ENCODE data around the gene GBP3.
"Not testable (repeated sequence)": the region's sequence is repeated elsewhere in the genome, so short reads cannot be mapped to it uniquely, and the experiment has no call there.

Gene GBP3

DNA sequence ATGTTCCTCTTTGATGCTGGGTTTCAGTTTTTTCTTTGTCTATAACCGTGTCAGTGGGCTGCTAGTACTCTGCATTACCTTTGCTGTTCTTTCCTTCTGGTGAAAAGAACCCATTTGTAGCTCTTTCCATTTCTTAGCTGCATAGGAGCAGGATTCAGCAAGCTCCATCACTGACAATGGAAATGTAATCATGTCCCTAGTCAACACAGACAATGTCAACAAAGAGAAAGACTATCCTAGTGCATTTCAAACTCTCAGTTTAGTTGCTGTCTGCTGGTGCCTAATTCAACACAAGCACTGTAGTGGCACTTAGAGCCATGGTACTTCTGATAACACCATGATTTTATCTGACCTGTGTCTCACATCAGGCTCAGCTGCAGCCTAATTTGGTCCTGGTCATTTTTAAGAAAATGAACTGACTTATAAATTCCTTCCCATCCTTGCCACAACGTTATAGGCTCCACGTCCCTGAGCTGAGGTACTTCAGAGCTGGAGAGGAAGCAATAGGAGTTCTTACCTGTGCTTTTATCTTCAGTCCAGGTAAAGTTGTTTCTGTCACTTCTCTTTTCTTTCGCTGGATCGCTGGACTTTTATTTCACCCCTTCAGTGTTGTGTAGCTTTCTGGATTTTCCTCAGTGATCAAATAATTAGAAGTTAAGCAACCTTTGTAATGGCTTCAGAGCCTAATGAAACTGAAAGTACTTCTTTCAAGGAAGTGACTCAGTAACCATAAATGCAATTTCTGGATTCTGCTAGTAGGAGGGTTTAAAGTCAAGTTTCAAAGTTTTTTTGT lies at the start of gene GBP3:
Gene GBP3 (minus strand): TSS at position 700 of the 793 bp plus-strand sequence. CDS start 2,145 bp downstream, outside the sequence.
- DNase-seq, result peak; percentile 60

DNA sequence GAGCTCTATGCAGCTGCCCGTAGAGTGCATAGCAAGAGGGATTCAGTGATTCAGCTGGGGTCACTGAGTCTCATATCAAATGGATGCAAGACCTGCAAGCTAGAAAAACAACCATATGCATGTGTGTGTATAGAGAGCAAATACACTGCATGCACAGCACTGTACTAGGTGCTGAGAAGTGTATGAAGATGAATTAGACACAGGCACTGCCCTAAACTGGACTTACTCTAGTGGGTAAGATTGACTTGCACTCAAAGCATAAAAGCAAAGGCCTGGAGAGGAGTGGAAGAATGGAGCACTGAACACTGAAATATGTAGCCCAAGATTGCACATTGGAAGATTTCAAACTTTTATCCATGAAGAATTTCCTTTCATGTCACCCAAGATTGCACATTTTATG lies 47.8 kb upstream of the GBP3 start:
- DNase-seq, result no peak

- no peak for DNase-seq
Observed at GRCh38 chr1:89069951-89070350, 47.3 kb upstream of the GBP3 start.

GRCh38 chr1:89068291-89068690 lies 45.6 kb upstream of the GBP3 start:
- DNase-seq, result no peak

GRCh38 chr1:89065079-89065868 lies 42.6 kb upstream of the GBP3 start, which contains the start of gene GBP1:
Gene GBP1 (minus strand): TSS chr1:89065208. CDS start chr1:89063234, 1,974 bp downstream.
- peak; percentile 15 for DNase-seq

DNA sequence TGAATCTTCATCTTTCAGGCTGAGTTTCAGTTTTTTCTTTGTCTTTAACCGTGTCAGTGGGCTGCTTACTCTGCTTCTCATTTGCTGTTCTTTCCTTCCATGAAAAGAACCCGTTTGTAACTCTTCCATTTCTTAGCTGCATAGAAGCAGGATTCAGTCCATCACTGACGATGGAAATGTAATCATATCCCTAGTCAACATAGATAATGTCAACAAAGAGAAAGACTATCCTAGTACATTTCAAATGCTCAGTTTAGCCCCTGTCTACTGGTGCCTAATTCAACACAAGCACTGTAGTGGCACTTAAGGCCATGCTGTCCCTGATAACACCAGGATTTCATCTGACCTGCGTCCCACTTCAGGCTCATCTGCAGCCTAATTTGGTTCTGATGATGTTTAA lies 42.0 kb upstream of the GBP3 start:
- DNase-seq, result peak; percentile 42

GRCh38 chr1:89063094-89063493 lies 40.4 kb upstream of the GBP3 start:
- DNase-seq, result no peak

DNA sequence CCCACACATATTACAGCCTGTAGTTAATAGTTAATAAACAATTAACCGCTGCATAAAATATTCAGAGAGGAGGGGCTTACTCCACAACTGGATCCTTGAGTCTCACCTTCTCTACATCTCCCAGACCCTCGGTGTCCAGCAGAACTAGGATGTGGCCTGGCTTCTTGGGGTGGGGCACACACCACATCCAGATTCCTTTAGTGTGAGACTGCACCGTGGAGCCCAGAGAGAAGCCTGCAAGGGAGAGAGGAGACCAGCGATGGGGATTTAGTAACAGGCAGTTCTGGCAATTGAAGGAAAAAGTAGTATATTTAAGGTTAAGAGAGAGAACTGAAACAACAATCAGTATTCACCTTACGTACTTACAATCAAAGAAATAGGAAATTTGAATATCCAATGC lies 37.4 kb upstream of the GBP3 start:
- DNase-seq, result no peak

DNA sequence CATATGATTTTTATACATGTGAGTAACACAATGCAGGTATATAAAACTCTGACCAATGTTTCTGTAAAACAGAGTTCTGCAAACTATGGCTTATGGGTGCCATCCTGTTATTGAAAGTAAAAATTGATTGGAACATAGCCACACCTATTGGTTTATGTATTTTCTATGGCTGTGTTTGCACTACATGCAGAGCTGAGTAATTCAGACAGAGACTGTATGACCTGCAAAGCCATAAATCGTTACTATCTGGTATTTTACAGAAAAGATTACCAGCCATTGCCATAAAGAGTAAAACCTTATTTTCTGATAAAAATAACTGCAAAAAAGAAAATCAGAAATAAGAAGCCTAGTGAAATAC lies 29.3 kb upstream of the GBP3 start:
- no peak for DNase-seq

DNA sequence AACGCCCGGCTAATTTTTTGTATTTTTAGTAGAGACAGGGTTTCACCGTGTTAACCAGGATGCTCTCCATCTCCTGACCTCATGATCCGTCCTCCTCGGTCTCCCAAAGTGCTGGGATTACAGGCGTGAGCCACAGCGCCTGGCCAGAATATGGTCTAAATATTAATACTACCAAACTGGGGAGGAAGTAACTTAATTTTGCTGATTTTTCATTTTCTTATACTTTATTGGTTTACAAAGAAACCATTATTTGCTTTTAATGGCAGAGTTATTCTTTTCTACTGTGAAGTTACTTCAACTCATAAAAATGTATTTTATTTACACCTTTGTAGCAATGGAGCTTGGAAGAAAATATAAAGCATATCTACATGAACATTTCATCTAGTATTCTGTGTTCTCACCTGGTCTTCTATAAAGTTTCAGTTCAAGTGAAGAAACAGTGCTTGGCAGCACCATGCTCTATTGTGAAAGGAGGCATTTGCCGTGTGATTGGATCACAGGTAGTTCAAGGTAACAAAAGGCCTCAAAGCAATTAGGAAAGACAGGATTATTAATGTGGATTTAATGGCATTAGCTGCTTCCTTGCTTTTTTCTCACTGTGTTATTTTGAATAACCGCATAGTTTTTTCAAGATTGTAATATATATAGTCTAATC lies 28.8 kb upstream of the GBP3 start:
- DNase-seq, result no peak

GRCh38 chr1:89050649-89051033 lies 28.0 kb upstream of the GBP3 start:
- no peak for DNase-seq

- DNase-seq, result not testable (repeated sequence)
Observed at GRCh38 chr1:89049901-89050648, 27.4 kb upstream of the GBP3 start.

DNA sequence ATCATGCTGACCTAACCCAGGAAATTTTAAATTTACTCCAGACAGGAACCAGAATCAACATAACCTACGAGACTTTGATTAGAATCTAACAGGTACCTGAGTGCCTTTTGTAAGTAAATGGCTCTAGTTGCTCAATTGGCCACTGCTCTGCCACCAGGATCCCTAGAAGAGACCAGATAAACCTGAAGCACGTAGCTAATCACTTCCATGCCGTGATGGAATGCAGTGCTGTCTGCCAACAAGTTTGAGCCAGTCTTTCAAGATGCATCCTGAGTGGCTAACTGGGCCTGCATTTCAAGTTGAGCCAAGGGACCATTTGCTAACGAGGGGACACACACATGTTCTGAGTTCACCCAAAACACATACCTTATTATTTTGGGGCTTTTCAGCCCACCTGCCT lies 26.5 kb upstream of the GBP3 start:
- not testable (repeated sequence) for DNase-seq

DNA sequence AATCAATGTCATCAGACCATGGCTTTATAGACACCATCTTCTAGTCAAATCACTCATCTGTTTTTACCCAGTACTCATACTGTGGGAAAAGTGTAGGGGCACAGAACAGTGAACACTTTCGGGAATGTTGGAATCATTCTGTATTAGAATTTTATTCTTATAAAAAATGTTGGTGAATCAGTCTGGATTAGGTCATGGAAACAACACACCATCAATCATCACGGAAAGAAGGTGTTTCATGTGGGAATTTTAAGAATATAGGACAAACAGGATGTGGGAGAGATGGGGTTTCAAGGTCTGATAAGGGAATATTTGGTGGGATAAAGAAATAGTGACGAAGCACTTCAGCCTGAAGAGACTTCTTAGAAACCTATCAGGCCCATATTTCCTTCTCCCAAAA lies 25.1 kb upstream of the GBP3 start:
- DNase-seq, result no peak

- not testable (repeated sequence) for DNase-seq
Observed at GRCh38 chr1:89046318-89047183, 23.9 kb upstream of the GBP3 start.

DNA sequence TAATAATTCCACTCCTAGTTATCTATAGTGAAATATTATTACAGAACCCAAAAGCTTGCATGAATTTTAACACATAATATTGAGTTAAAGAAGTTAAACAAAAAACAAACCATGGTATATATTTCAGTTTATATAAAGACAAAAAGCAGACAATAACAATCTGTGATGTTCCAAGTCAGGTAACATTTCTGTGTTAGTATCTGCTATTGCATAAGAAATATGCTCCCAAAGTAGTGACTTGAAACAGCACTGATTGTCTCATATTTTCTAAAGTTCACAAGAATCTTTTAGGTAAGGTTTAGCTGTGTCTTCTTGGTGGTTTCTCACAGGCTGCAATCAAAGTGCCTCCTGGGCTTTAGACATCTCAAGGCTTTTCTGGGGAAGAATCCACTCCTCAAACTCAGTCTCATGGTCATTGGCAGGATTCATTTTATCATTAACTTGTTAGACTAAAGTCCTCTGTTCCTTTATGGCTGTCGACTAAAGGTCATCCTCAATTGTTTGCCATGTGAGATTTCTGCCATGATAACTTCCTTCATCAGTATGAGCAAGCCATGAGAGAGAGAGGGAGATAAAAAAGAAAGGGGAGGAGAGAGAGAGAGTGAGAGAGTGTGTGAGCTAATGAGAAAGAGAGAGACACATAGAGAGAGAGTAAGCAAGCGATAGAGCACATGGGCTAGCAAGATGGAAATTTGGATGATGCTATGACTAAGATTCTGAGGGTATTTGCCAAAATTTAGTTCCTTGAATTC lies 22.5 kb upstream of the GBP3 start:
- no peak for DNase-seq

DNA sequence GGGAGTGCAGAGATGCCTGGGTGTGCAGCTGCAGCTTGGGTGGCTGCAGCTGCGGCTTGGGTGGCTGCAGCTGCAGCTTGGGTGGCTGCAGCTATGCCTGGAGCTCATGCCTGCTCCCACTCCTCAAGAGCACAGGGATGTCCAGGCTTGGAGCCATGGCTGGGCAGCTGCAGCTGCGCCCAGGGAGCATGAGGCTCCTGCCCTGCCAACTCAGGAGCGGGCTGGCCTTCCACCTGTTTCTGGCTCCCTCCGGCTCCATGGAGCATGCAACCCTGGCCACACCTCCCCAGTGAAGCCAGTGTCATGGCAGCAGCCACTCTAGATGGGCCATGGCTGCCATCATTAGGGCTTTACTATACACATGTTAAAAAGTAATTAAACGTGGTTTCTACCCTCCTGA lies 21.3 kb upstream of the GBP3 start:
- DNase-seq, result no peak

GRCh38 chr1:89042491-89042890 lies 19.8 kb upstream of the GBP3 start:
- no peak for DNase-seq

DNA sequence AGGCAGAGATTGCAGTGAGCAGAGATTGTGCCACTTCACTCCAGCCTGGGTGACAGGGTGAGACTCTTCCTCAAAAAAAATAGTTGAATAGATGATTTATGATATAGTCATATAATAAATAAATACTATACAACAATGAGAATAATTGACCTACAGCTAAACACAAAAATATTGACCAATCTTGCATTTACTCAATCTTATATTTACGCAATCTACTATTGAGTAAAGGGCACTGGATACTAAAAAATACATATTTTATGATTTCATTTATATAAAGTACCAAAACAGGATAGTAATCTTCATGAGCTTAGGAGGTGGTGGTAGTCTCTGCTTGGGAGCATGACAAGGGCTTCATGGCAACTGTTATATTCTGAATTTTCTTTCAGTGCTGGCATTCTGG lies 19.1 kb upstream of the GBP3 start:
- no peak for DNase-seq

DNA sequence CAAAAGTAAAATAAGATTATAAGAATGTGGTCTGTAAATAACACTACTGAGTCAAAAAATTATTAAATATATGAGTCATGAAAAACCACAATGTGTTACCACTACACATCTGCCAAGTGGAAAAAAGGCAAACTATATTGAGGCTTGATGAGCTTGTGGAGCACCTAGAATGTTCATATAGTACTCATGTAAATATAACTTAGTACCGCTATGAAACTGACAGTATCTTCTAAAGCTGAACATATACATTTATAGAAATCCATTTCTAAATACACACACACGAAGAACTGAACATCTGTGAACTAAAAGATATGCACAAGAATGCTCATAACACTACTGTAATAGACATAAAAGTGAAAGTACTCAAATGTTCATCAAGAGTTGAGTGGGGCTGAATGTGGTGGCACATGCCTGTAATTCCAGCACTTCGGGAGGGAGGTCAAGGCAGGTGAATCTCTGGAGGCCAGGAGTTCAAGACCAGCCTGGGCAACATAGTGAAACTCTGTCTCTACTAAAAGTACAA lies 18.5 kb upstream of the GBP3 start:
- DNase-seq, result no peak

GRCh38 chr1:89040315-89040626 lies 17.6 kb upstream of the GBP3 start:
- DNase-seq, result no peak
